ENCODE results near the gene HMCES. TPM values are rescaled to one million over a fixed set of nuclear protein-coding genes. Genes with fewer than 3 reads are reported as not detected.
A peak's percentile ranks its signal among the peaks of the same experiment; 100 is the strongest.

Gene HMCES
- total and polyA plus RNA-seq, 4 donors, result 13.7 to 18.2 (median 15.3) TPM

DNA sequence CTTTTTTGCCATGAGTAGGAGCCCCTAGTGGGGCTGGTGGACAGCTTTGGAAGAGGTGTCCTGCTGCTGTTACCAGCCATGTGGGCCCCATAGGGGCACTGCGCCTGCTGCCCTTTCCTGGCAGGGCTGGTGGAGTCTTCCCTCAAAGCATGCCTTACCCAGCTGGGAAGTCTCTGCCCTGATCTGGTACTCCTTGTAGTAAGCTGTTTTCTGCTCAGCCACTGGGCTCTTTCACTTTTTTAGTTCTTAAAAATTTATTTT lies 26.2 kb downstream of the HMCES start:
- no peak overlapping the region for H3K9ac ChIP-seq (ENCODE audit: low read depth in 1 of 2, low read length in 2 of 2)
- no peak overlapping the region for H3K27ac ChIP-seq (ENCODE audit: low read depth in 1 of 2, low read length in 2 of 2)
- H3K27me3 ChIP-seq (ENCODE audit: control insufficient read depth in 4 of 4, insufficient read depth in 4 of 4, low read length in 3 of 4), result no peaks in the 10 kb centered on the region
- peaks cover 5 to 50% (median 26%) of the 10 kb centered on the region in 4 donors for H3K36me3 ChIP-seq (ENCODE audit: control insufficient read depth in 4 of 4, insufficient read depth in 3 of 4, low read depth in 1 of 4, low read length in 3 of 4)
- H3K4me1 ChIP-seq (ENCODE audit: control insufficient read depth in 4 of 4, insufficient read depth in 4 of 4, low read length in 3 of 4), result no peaks in the 10 kb centered on the region
- no peak overlapping the region for H3K4me3 ChIP-seq (ENCODE audit: low read depth in 1 of 3, low read length in 3 of 3)
- no peaks in the 10 kb centered on the region for H3K9me3 ChIP-seq (ENCODE audit: control insufficient read depth in 4 of 4, low read length in 3 of 4)
- TF ChIP-seq EGR1 (IDR thresholded peaks at IDR 0.05; ENCODE audit: low read depth in 2 of 2) (no peak), RXRA (IDR thresholded peaks at IDR 0.05) (no peak), FOXA2 (IDR thresholded peaks at IDR 0.05) (no peak), YY1 (IDR thresholded peaks at IDR 0.05) (no peak), HNF4A (conservative IDR thresholded peaks at IDR 0.05) (no peak), RAD21 (IDR thresholded peaks at IDR 0.05) (no peak), NR2F2 (IDR thresholded peaks at IDR 0.05) (no peak), FOXA1 (IDR thresholded peaks at IDR 0.05) (no peak)
- TF ChIP-seq, protein P1, sequence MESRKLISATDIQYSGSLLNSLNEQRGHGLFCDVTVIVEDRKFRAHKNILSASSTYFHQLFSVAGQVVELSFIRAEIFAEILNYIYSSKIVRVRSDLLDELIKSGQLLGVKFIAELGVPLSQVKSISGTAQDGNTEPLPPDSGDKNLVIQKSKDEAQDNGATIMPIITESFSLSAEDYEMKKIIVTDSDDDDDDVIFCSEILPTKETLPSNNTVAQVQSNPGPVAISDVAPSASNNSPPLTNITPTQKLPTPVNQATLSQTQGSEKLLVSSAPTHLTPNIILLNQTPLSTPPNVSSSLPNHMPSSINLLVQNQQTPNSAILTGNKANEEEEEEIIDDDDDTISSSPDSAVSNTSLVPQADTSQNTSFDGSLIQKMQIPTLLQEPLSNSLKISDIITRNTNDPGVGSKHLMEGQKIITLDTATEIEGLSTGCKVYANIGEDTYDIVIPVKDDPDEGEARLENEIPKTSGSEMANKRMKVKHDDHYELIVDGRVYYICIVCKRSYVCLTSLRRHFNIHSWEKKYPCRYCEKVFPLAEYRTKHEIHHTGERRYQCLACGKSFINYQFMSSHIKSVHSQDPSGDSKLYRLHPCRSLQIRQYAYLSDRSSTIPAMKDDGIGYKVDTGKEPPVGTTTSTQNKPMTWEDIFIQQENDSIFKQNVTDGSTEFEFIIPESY (IDR thresholded peaks at IDR 0.05), result no peak
- TF ChIP-seq, protein P2, sequence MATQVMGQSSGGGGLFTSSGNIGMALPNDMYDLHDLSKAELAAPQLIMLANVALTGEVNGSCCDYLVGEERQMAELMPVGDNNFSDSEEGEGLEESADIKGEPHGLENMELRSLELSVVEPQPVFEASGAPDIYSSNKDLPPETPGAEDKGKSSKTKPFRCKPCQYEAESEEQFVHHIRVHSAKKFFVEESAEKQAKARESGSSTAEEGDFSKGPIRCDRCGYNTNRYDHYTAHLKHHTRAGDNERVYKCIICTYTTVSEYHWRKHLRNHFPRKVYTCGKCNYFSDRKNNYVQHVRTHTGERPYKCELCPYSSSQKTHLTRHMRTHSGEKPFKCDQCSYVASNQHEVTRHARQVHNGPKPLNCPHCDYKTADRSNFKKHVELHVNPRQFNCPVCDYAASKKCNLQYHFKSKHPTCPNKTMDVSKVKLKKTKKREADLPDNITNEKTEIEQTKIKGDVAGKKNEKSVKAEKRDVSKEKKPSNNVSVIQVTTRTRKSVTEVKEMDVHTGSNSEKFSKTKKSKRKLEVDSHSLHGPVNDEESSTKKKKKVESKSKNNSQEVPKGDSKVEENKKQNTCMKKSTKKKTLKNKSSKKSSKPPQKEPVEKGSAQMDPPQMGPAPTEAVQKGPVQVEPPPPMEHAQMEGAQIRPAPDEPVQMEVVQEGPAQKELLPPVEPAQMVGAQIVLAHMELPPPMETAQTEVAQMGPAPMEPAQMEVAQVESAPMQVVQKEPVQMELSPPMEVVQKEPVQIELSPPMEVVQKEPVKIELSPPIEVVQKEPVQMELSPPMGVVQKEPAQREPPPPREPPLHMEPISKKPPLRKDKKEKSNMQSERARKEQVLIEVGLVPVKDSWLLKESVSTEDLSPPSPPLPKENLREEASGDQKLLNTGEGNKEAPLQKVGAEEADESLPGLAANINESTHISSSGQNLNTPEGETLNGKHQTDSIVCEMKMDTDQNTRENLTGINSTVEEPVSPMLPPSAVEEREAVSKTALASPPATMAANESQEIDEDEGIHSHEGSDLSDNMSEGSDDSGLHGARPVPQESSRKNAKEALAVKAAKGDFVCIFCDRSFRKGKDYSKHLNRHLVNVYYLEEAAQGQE (IDR thresholded peaks at IDR 0.05), result no peak
- TF ChIP-seq, protein P3, sequence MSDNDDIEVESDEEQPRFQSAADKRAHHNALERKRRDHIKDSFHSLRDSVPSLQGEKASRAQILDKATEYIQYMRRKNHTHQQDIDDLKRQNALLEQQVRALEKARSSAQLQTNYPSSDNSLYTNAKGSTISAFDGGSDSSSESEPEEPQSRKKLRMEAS (IDR thresholded peaks at IDR 0.05), result no peak
- TF ChIP-seq, protein P4, sequence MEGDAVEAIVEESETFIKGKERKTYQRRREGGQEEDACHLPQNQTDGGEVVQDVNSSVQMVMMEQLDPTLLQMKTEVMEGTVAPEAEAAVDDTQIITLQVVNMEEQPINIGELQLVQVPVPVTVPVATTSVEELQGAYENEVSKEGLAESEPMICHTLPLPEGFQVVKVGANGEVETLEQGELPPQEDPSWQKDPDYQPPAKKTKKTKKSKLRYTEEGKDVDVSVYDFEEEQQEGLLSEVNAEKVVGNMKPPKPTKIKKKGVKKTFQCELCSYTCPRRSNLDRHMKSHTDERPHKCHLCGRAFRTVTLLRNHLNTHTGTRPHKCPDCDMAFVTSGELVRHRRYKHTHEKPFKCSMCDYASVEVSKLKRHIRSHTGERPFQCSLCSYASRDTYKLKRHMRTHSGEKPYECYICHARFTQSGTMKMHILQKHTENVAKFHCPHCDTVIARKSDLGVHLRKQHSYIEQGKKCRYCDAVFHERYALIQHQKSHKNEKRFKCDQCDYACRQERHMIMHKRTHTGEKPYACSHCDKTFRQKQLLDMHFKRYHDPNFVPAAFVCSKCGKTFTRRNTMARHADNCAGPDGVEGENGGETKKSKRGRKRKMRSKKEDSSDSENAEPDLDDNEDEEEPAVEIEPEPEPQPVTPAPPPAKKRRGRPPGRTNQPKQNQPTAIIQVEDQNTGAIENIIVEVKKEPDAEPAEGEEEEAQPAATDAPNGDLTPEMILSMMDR (IDR thresholded peaks at IDR 0.05; ENCODE audit: low read depth, low read length, missing input control), result no peak
- no peak for DNase-seq (ENCODE audit: low spot score)
- WGBS, result 97% methylated on average over 1 of the region's 1 CpG

DNA sequence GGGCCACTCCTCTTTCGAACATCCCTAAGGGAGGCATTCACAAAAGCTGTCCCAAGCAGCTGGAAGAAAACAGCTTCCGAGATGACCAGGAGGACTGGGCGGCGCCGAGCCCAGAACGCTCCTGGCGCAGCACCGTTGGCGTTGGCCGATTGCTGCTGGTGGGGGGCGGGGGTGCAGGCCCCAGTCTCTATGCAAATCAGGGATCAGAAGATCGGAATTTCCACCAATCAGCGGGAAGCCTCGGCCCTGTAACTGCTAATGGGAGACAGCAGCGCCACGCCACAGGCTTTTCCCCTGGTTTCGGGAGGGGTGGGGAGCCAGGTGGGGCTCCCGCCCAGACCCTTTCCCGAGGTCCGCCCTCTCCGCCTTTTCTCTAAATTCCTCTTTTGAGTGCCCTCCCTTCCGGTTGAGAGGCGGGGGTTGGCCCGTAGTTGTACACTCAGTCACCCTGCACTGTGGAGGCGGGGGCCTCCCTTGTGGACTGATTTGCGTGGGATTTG lies 27.0 kb downstream of the HMCES start:
- Histone ChIP-seq H3K9me3 (ENCODE audit: control insufficient read depth in 4 of 4, low read length in 3 of 4) (no peaks in the 10 kb centered on the region), H3K4me1 (ENCODE audit: control insufficient read depth in 4 of 4, insufficient read depth in 4 of 4, low read length in 3 of 4) (no peaks in the 10 kb centered on the region), H3K36me3 (ENCODE audit: control insufficient read depth in 4 of 4, insufficient read depth in 3 of 4, low read depth in 1 of 4, low read length in 3 of 4) (peaks cover 4 to 46% (median 24%) of the 10 kb centered on the region in 4 donors), H3K9ac (ENCODE audit: low read depth in 1 of 2, low read length in 2 of 2) (no peak overlapping the region), H3K4me3 (ENCODE audit: low read depth in 1 of 3, low read length in 3 of 3) (no peak overlapping the region), H3K27ac (ENCODE audit: low read depth in 1 of 2, low read length in 2 of 2) (no peak overlapping the region), H3K27me3 (ENCODE audit: control insufficient read depth in 4 of 4, insufficient read depth in 4 of 4, low read length in 3 of 4) (no peaks in the 10 kb centered on the region)
- WGBS, result 77% methylated on average over 26 of the region's 26 CpGs
- TF ChIP-seq TAF1 (conservative IDR thresholded peaks at IDR 0.05), result no peak
- no peak for TF ChIP-seq JUND (IDR thresholded peaks at IDR 0.05)
- TF ChIP-seq, protein P3 (IDR thresholded peaks at IDR 0.05), result no peak
- no peak for TF ChIP-seq YY1 (IDR thresholded peaks at IDR 0.05)
- TF ChIP-seq, protein P2 (IDR thresholded peaks at IDR 0.05), result no peak
- TF ChIP-seq HNF4G (IDR thresholded peaks at IDR 0.05), result no peak
- no peak for TF ChIP-seq EGR1 (IDR thresholded peaks at IDR 0.05; ENCODE audit: low read depth in 2 of 2)
- no peak for TF ChIP-seq FOXA2 (IDR thresholded peaks at IDR 0.05)
- TF ChIP-seq, protein P4 (IDR thresholded peaks at IDR 0.05; ENCODE audit: low read depth, low read length, missing input control), result no peak
- TF ChIP-seq NR2F2 (IDR thresholded peaks at IDR 0.05), result no peak
- TF ChIP-seq HNF4A (conservative IDR thresholded peaks at IDR 0.05), result no peak
- TF ChIP-seq FOXA1 (IDR thresholded peaks at IDR 0.05), result no peak
- peak; percentile 80 for DNase-seq (ENCODE audit: low spot score)
